HG03558 (cell line): ENCODE measurements around the gene CPLANE2.

Experiments used
- ATAC-seq: cut with Tn5 transposase; IDR thresholded peaks from one replicate; pipeline ENCODE4 v1.9.1; 2021; ENCODE audit warnings: moderate number of reproducible peaks; ENCODE audit not compliant: unreplicated experiment; ENCODE audit errors: extremely low read depth

The CPLANE2 gene

DNA sequence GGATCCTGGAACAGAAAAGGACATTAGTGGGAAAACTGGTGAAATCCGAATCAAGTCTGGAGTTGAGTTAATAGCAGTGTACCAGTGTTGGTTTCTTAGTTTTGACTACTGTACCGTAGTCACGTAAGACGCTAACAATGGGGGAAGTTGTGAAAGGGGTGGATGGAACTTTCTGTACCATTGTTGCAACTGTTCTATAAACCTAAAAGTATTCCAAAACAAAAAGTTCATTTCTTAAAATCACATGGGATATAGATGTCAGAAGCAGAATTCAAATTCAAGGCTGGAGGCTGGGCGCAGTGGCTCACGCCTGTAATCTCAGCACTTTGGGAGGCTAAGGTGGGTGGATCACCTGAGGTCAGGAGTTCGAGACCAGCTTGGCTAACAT, 41.5 kb downstream of the CPLANE2 start:
- no peak for ATAC-seq

DNA sequence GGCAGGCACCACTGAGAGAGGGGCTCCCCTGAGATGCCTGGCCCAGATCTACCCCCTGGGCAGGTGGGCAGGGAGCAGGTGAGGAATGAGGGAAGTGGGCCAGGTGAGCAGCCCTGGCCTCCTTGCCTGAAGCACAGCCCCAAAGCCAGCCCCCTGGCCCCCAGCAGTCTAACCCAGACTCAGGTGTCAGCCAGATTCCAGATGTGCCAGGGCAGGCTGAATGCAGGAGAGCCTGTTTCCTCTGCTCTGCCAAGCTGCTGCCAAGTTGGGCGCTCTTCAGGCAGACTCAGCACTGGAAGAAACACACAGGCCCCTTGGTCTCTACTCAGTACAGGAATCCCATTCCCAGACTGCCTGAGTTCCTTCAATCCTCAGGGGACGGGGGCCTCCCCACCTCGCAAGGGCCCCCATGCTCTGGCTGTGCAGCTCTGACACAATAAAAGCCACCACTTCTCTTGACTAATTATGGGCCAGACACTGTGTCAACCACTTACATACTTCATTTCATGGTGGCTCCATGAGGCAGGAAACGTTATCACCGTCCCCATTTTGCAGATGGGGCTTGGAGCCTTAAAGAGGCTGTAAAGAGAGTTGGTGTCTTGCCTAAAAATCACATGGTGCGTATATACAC, 45.0 kb downstream of the CPLANE2 start:
- no peak for ATAC-seq

DNA sequence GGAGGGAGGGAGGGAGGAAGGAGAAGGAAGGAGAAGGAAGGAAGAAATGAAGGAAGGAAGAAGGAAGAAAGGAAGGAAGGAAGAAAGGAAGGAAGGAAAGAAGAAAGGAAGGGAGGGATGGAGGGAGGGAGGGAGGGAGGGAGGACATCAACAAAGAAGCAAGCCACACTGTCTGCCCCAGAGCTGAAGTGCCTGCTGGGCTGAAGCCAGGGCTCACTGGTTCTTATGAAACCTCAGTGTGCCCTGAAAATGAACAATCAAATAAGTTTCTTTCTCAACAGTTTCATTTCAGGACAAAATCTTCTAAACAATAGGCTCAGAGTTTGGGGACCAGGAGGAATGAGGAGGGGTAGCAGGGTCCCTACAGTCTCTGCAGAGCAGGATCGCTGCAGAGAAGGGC, 45.7 kb downstream of the CPLANE2 start:
- no peak for ATAC-seq

DNA sequence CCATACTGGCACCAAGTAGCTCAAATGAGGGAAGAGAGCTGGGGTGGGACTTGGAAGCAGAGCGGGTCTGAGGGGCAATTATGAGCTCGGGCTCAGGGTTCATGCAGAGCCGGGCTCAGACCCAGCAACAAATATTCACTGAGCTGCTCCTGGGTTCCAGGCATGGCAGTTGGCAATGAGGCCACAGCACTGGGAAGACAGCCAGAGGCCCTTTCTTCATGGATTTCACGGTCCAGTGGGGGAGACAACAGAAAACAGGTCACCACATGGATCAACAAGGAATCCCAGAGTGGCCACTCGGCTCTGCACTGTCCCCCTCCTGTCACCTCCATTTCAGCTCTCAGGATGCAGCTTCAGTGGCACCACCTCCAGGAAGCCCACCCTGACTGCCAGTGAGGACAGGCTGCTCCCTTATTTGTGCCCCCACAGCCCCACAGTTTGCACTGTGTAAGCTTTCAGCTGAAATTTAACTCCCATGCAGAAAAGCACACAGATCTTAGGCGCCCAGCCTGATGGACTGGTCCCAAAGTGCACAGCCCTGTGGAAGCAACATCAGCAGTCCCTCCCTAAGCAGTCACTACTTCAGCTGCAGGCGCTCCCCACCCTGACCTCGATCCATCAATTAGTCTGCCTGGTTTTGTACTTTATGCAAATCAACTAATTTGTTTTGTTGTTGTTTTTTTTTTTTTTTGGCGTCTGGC, 46.9 kb downstream of the CPLANE2 start:
- ATAC-seq, result no peak

DNA sequence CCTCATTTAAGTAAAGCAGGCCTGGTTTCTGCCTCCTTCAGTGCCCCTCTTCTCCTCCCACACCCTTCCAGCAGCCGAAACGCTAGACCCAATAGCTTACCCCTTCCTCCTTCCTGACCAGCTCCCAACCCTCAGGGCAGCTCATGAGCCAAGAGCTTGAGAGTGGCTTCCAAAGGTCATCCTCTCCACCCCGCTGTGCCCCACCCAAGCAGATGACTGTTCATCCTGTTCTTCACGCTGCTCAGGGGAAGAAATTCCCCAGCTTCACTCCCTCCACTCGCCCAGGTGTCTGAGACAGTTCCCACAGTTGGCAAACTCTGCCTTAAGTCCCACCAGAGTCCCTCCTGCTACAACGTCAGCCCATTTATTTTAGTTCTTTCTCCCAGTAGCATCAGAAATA, 48.0 kb downstream of the CPLANE2 start:
- no peak for ATAC-seq

- no peak for ATAC-seq
Observed at GRCh38 chr1:16187748-16188401, 49.1 kb downstream of the CPLANE2 start.

DNA sequence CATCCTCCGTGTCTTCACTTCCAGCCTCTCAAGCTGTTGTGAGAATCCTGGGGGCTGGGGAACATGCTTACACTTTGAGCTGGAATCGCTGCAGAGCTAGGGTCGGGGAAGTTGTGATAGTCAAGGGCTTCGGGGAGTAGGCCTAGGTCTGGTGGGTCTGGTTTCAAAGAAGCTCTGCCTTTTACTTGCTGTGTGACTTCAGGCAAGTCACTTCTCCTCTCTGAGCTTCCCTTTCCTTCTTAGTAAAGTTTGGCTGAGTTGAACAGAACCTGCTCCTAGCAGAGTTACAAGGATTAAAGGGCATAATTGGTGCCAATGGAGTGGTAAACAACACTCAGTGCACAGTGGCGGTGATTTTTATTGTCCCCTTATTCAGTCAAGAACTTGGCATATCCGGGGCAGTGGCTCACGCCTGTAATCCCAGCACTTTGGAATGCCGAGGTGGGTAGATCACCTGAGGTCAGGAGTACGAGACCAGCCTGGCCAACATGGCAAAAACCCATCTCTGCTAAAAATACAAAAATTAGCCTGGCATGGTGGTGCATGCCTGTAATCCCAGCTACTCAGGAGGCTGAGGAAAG, 50.2 kb downstream of the CPLANE2 start:
- ATAC-seq, result no peak

GRCh38 chr1:16184557-16185303, 52.3 kb downstream of the CPLANE2 start:
- ATAC-seq, result no peak

DNA sequence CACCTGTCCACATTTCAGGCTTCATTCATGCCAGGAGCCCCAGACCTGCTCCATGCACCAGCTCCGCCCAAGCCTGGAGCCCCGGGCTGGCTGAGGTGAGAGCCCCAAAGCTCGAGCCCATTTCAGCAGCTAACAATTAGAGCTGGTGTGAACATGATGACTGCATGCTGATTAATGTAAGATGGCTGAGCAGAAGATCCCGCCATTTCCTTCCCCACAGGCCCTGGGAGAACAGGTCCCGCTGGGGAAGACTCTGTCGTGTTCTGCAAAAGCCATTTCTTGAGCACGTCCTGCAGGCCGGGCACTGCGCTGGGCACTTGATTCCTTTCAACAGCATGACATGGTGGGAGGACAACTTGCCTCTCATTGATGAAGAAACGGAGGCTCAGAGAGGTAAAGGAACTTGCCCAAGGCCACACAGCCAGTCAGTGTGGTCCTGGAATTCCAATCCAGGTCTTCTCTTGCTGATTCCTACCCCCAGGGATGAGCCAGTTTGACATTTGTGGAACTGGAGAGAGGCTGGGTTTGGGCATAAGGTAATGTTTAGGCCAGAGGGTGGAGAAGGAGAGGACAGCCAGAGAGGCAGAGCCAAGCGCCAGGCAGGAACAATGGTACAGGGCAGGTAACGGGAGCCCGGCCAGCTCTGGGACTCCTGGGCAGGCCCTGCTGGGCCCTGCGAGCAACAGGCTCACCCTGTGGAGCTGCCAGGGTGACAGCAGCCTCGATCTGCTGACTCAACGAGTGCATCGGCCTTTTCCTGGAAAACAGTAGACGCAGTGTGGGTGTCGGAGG, 53.0 kb downstream of the CPLANE2 start:
- ATAC-seq, result no peak

- ATAC-seq, result no peak
Observed at GRCh38 chr1:16183179-16183578, 53.8 kb downstream of the CPLANE2 start.

DNA sequence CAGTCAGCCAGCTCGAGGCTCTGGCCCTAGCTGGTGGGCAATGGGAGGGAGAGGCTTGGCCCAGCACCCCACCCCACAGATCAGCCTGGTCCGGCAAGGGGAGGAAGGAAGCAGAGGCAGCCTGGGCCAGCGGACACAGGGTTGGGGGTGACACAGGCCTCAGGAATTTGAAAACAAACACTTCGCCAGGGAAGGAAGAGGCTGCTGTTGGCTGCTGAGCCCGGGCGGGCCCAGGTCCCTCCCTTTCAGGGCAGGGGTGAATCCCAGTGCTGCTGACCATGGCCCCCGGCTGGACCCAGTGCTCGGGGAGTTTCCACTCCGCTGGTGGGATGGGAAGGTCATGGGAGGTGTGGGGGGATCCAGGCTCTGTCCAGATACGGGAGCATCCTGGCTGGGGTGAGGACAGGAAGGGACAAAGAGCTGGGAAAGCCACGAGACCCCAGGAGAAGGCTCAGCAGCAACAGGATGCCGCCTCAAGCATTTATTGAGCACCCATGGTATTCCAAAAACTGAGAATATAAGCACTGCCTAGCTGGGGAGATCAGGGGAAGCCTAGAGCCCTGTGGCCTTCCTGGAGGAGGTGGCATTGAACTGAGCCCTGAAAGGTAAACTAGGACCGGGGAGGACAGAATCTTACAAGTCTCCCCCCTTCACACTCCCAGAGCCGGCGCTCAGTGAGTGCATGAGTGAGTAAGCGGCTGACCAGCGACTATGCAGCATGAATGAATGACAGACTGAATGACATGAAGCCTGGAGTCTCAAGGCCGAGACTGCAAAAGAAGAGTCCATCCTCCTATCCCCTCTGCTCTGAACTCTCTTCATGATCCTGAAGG, 54.9 kb downstream of the CPLANE2 start:
- ATAC-seq, result no peak
